HEK293 (cell line): ENCODE results near the gene CECR2.

Experiments
- CTCF ChIA-PET: fragments of 350-600 bp; formaldehyde crosslinking; extraction: SDS; loops from one replicate; lab custom pipeline; 2021; ENCODE audit warnings: antibody characterized with exemption; lab: Yijun Ruan, JAX
- POLR2A ChIA-PET: fragments of 300-600 bp; formaldehyde crosslinking; extraction: SDS; loops from one replicate; lab custom pipeline; 2020; ENCODE audit warnings: antibody characterized with exemption, inconsistent platforms; lab: Yijun Ruan, JAX
- H3K27ac ChIP-seq: fragments of 200-500 bp; sonication (Bioruptor generic); 2 replicates; pipeline ENCODE4 v1.5.1; 2014; ENCODE audit warnings: low read depth, low read length, control low read depth, inconsistent platforms; ENCODE audit errors: extremely low read depth
- H3K36me3 ChIP-seq, 2 experiments: fragments of 200-500 bp in 1 of 2; sonication (Bioruptor generic) in 1 of 2; 1 replicate in 1 of 2; 2 replicates in 1 of 2; pipeline ENCODE4 v1.5.1; 2014 to 2017; ENCODE audit warnings: inconsistent platforms in 2 of 2, low read length in 2 of 2; ENCODE audit not compliant: control insufficient read depth in 2 of 2, insufficient read depth in 1 of 2
- H3K4me1 ChIP-seq: fragments of 200-500 bp; sonication (Bioruptor generic); 2 replicates; pipeline ENCODE4 v1.5.1; 2014; ENCODE audit warnings: mild to moderate bottlenecking, low read length, inconsistent platforms; ENCODE audit not compliant: control insufficient read depth, insufficient read depth
- H3K4me3 ChIP-seq: 2 replicates; pipeline ENCODE4 v1.5.1; 2011; ENCODE audit warnings: low read depth, mild to moderate bottlenecking, control low read depth, low read length, moderate library complexity
- H3K9me3 ChIP-seq: fragments of 200-500 bp; sonication (Bioruptor generic); 2 replicates; pipeline ENCODE4 v1.5.1; 2014; ENCODE audit warnings: low read depth, low read length, inconsistent platforms; ENCODE audit not compliant: control insufficient read depth, insufficient read depth
- GLIS1 ChIP-seq: fragments of 450-650 bp; formaldehyde crosslinking; IDR thresholded peaks from 2 replicates; pipeline ENCODE4 v1.5.1; 2016; ENCODE audit warnings: missing biosample characterization, missing genetic modification characterization
- KLF16 ChIP-seq: fragments of 450-650 bp; formaldehyde crosslinking; IDR thresholded peaks from 2 replicates; pipeline ENCODE4 v1.5.1; 2017; ENCODE audit warnings: missing biosample characterization, missing genetic modification characterization
- KLF17 ChIP-seq: fragments of 450-650 bp; formaldehyde crosslinking; IDR thresholded peaks from 2 replicates; pipeline ENCODE4 v1.5.1; 2016; ENCODE audit warnings: missing biosample characterization, missing genetic modification characterization
- TCF7L2 ChIP-seq: IDR thresholded peaks from 2 replicates; pipeline ENCODE4 v1.6.1; 2011; ENCODE audit warnings: low read depth, mild to moderate bottlenecking, inconsistent platforms, low read length, moderate library complexity, borderline replicate concordance
- YY2 ChIP-seq: fragments of 450-650 bp; formaldehyde crosslinking; IDR thresholded peaks from 2 replicates; pipeline ENCODE4 v1.5.1; 2016; ENCODE audit warnings: missing biosample characterization, missing genetic modification characterization
- ZBTB10 ChIP-seq: fragments of 450-650 bp; formaldehyde crosslinking; IDR thresholded peaks from 2 replicates; pipeline ENCODE4 v1.5.1; 2016; ENCODE audit warnings: missing biosample characterization, missing genetic modification characterization
- ZBTB17 ChIP-seq: fragments of 450-650 bp; formaldehyde crosslinking; IDR thresholded peaks from 2 replicates; pipeline ENCODE4 v1.5.1; 2016; ENCODE audit warnings: missing biosample characterization, missing genetic modification characterization
- ZBTB8A ChIP-seq: fragments of 450-650 bp; formaldehyde crosslinking; IDR thresholded peaks from 2 replicates; pipeline ENCODE4 v1.5.1; 2016; ENCODE audit warnings: missing biosample characterization, missing genetic modification characterization
- ZEB2 ChIP-seq: fragments of 450-650 bp; formaldehyde crosslinking; IDR thresholded peaks from 2 replicates; pipeline ENCODE4 v1.5.1; 2016; ENCODE audit warnings: missing biosample characterization, missing genetic modification characterization
- ZNF169 ChIP-seq: fragments of 450-650 bp; formaldehyde crosslinking; IDR thresholded peaks from 2 replicates; pipeline ENCODE4 v1.5.1; 2016; ENCODE audit warnings: missing biosample characterization, missing genetic modification characterization
- ZNF24 ChIP-seq: fragments of 450-650 bp; formaldehyde crosslinking; IDR thresholded peaks from 2 replicates; pipeline ENCODE4 v1.5.1; 2016; ENCODE audit warnings: missing biosample characterization, missing genetic modification characterization
- ZNF354C ChIP-seq: fragments of 450-650 bp; formaldehyde crosslinking; IDR thresholded peaks from 2 replicates; pipeline ENCODE4 v1.5.1; 2016; ENCODE audit warnings: missing biosample characterization, missing genetic modification characterization, low read depth, borderline replicate concordance
- ZNF37A ChIP-seq: fragments of 450-650 bp; IDR thresholded peaks from 2 replicates; pipeline ENCODE4 v1.5.1; 2018; ENCODE audit warnings: missing biosample characterization, missing genetic modification characterization
- ZNF426 ChIP-seq: fragments of 450-650 bp; formaldehyde crosslinking; IDR thresholded peaks from 2 replicates; pipeline ENCODE4 v1.5.1; 2017; ENCODE audit warnings: missing biosample characterization, missing genetic modification characterization, mild to moderate bottlenecking, inconsistent platforms, moderate library complexity
- ZNF513 ChIP-seq: fragments of 450-650 bp; IDR thresholded peaks from 2 replicates; pipeline ENCODE4 v1.5.1; 2018; ENCODE audit warnings: missing biosample characterization, missing genetic modification characterization
- ZNF514 ChIP-seq: fragments of 450-650 bp; formaldehyde crosslinking; IDR thresholded peaks from 2 replicates; pipeline ENCODE4 v1.5.1; 2016; ENCODE audit warnings: missing biosample characterization, missing genetic modification characterization
- ZNF521 ChIP-seq: fragments of 450-650 bp; formaldehyde crosslinking; IDR thresholded peaks from 2 replicates; pipeline ENCODE4 v1.5.1; 2017; ENCODE audit warnings: missing biosample characterization, mild to moderate bottlenecking, missing genetic modification characterization
- ZNF560 ChIP-seq: fragments of 450-650 bp; formaldehyde crosslinking; IDR thresholded peaks from 2 replicates; pipeline ENCODE4 v1.5.1; 2017; ENCODE audit warnings: missing biosample characterization, missing genetic modification characterization, borderline replicate concordance
- ZNF626 ChIP-seq: fragments of 450-650 bp; sonication (Bioruptor Pico); formaldehyde crosslinking; IDR thresholded peaks from 2 replicates; pipeline ENCODE4 v1.5.1; 2018; ENCODE audit warnings: missing biosample characterization, missing genetic modification characterization, inconsistent platforms
- ZSCAN16 ChIP-seq: fragments of 450-650 bp; formaldehyde crosslinking; IDR thresholded peaks from 2 replicates; pipeline ENCODE4 v1.5.1; 2016; ENCODE audit warnings: missing biosample characterization, missing genetic modification characterization
- ZSCAN4 ChIP-seq: fragments of 450-650 bp; formaldehyde crosslinking; IDR thresholded peaks from 2 replicates; pipeline ENCODE4 v1.5.1; 2017; ENCODE audit warnings: missing biosample characterization, missing genetic modification characterization

Gene CECR2

GRCh38 chr22:17443405-17444203, 74.3 kb downstream of the CECR2 start:
- POLR2A ChIA-PET = no interaction called here

GRCh38 chr22:17444204-17444504, 74.9 kb downstream of the CECR2 start:
- Histone ChIP-seq H3K9me3 (no peaks in the 10 kb centered on the region), H3K27ac (no peak overlapping the region), H3K36me3 (no peaks in the 10 kb centered on the region), H3K4me3 (no peak overlapping the region), H3K4me1 (no peaks in the 10 kb centered on the region)
- POLR2A ChIA-PET = interaction anchor here (0.7 kb wide), 1 partner anchor 668 kb away, joined by 3 read pairs; no protein-coding TSS in a partner anchor
- CTCF ChIA-PET = interaction anchor here (0.6 to 1.5 kb wide), 4 partner anchors 8 to 578 kb away, joined by 3 to 6 read pairs (median 4); no protein-coding TSS in a partner anchor
- TF ChIP-seq YY2 (tag by site-specific recombination) (no peak), ZBTB17 (no peak), ZNF513 (tag by site-specific recombination) (no peak), ZNF37A (tag by site-specific recombination) (no peak), ZEB2 (tag by site-specific recombination) (no peak), KLF16 (tag by site-specific recombination) (no peak), ZNF24 (no peak), ZSCAN4 (tag by site-specific recombination) (no peak), ZBTB10 (no peak), ZSCAN16 (no peak), ZNF426 (tag by site-specific recombination) (no peak), GLIS1 (tag by site-specific recombination) (no peak)

More at GRCh38 chr22:17443405-17444203, 74.3 kb downstream of the CECR2 start:
- no peaks in the 10 kb centered on the region for H3K9me3 ChIP-seq
- CTCF ChIA-PET = interaction anchor here (0.6 to 1.5 kb wide), 3 partner anchors 8 to 368 kb away, joined by 4 to 6 read pairs (median 5); no protein-coding TSS in a partner anchor
- H3K36me3 ChIP-seq = no peaks in the 10 kb centered on the region
- no peak for TF ChIP-seq ZNF521 (tag by site-specific recombination)
- TF ChIP-seq ZNF354C = no peak
- TF ChIP-seq YY2 (tag by site-specific recombination) = no peak
- no peak for TF ChIP-seq TCF7L2
- TF ChIP-seq ZBTB8A (tag by site-specific recombination) = no peak
- TF ChIP-seq ZNF169 = no peak
- TF ChIP-seq ZNF626 (tag by site-specific recombination) = no peak
- no peak for TF ChIP-seq ZNF514 (tag by site-specific recombination)
- TF ChIP-seq KLF17 (tag by site-specific recombination) = no peak
- TF ChIP-seq ZNF560 (tag by site-specific recombination) = no peak
- no peak for TF ChIP-seq ZSCAN16
- no peak overlapping the region for H3K27ac ChIP-seq
- no peaks in the 10 kb centered on the region for H3K4me1 ChIP-seq
- H3K4me3 ChIP-seq = no peak overlapping the region
